Medulla oblongata (tissue), 1 donor: Measurements from ENCODE around the gene ROBO1.
A peak's percentile ranks its signal among the peaks of the same experiment; 100 is the strongest.
"Not testable (repeated sequence)": the region's sequence is repeated elsewhere in the genome, so short reads cannot be mapped to it uniquely, and the experiment has no call there.

Experiments used
- DNase-seq: peaks from one replicate; pipeline ENCODE4 v3.0.0-alpha.2; 2015; ENCODE audit errors: extremely low spot score

ROBO1 gene

DNA sequence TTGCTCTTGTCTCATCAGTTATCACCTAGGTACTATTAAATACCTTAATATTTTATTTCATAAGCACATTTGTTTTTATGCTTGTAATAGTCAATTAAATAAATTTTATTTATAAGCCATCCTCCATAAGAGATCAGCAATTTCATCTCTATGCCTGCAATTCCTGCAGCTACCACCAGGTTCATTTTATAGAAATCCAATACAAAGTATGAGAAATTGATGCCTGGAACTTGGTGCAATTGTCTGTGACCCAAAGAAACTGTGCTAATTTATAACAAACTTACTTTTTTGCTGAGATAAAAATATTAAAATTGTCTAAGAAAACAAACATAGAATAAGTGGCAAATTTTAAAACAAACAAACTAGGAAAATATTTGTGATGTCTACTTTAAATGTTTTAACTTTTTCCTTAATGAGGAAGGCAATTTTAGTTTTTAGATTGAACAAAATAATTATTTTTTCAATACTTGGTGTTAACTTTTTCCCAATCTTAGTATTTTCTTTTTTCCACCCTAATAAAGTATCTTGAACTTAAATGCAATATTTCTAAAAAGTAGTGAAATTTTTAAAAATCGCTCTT lies 1026.6 kb downstream of the ROBO1 start:
- no peak for DNase-seq

DNA sequence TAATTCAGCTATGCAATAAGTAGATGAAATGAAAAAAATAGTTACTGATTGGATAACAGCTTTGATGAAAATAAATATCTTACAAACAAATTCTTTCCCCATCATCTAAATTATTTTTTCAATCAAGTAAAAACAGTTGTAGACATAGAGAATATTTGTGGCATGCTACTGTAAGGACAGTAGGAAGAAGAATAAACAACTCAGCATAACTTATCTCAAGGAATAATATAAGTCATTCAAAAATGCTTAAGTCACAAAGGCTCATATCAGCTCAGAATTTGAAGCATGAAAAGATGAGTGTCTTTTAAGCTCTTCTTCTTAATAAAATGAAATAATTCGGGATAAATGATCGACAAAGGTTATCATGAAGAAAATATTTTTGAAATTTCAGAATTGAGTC lies 1029.0 kb downstream of the ROBO1 start:
- DNase-seq = no peak

DNA sequence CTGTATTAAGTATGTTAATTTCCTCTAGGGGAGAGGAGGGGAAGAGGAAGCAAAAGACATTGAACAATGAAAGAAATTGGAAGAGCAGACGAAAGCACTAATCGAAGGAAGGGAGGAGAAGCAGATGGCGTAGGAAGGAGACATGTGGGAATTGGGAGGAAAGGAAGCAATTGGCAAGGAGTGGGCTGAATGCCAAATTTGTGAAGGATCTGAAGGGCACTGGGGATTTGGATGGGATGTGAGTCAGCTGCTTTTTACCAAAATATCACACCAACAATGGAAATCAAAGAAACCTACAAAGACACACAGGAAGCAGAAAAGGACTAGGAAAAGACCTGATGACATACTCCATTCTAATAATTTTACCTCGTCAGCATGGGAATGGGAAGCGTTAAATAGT lies 1029.8 kb downstream of the ROBO1 start:
- no peak for DNase-seq

DNA sequence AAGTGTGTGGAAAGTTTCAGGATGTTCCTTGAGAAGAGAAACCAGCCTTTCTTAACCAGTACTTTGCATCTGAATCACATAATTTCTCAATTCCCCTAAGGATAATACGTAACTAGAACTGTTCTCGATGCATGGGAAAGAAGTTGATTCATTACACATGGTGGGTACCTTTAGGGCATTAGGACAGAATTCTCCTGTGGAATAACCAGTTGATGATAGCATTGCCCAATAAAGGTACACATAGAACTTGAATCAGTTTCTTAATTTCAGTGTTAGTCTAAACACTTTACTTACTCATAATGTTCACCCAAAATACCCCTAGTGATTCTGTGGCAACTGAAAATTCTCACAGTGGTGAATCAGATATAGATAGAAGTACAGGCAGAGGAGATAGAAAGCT lies 1030.9 kb downstream of the ROBO1 start:
- DNase-seq = no peak

DNA sequence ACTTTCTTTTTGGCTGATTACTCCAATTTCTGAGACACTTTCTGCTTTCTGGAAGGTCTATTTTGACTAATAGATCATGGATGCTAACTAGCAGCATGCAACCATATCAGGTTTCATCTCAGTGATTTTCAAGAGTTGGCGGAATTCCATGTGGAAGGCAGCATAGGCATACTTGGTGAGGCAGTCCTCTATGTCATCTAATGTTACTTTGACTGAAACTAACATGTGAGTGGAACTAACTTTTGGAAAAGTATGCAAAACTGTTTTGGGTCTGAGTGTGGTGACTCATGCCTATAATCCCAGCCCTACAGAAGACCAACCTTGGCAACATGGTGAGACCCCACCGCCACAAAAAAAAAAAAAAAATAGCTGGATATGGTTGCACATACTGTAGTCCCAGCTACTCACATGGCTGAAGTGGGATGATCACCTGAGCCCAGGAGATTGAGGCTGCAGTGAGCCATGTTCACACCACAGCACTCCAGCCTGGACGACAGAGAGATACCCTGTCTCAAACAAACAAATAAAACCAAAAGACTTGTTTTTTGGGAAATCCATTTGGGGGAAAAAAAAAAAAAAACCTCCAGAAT lies 1033.7 kb downstream of the ROBO1 start:
- no peak for DNase-seq

- no peak for DNase-seq
Measured at GRCh38 chr3:78732893-78733292, 1034.9 kb downstream of the ROBO1 start.

- DNase-seq = no peak
Measured at GRCh38 chr3:78732471-78732870, 1035.3 kb downstream of the ROBO1 start.

DNA sequence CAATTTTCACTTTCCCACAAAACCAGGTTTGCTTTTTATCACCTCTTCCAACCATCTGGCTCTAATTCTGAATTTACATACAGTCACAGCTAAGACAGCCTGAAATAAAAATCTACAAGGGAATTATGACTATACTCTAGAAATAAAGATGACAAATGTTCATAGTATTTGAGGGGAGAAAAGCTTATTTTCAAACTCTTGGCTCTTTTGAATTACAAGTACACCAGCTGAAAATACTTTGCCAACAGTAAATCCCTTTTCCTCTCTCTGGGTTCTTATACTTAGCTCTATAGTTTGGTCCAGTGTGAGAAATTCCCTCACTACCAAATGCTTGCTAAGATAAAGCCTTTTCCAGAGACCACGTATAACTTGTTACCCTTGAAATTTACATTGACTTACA lies 1037.9 kb downstream of the ROBO1 start:
- DNase-seq = no peak

DNA sequence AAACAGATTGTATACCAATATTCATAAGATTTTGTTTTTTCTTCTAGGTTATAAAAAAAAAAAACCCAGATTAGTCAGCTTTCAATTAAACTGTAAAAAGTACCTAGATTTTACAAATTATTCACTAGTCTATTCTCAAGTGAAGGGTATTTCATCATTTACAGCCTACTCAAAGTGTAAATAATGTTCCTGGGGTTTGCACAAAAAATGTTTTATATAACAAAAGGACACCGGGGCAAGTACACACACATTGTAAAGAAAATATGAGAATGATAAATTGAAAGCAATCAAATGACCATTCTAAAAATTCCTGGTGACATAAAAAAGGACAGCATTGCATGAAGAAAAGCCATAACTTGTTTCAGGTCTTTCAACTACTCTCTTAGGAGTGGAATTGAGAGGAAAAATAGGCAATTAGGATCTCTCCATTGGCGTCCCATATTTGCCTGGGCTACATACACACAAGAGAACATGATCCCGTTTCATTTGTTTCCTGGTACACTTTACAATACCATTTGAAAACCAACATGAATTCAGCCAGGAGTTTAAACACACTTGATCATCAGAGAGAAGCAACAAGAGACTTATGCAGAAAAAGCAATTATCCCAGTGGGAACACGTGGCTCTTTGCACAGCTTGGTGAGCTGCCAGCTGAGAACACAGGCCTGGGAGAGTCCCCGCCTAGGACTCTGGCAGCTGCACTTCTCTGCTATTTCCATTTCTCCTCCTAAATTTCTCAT lies 1039.2 kb downstream of the ROBO1 start:
- DNase-seq = peak; percentile 94

DNA sequence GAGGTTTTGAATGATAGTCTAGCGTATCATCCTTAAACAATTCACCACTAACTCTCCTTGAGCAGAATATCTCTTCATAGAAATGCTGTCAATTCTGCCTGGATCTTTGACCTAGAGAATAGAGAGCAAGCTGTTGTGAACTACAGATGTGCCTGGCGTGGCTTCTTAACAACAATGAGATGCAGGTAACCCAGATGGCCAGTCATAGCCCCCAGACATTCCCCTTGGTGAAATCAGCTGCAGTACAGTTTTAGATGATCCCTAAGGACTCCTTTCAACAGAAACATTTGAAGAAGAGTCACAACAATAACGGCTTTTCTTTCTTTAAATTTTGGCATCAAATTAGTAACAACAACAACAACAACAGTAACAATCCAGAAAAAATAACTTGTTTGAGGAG lies 1041.3 kb downstream of the ROBO1 start:
- no peak for DNase-seq

DNA sequence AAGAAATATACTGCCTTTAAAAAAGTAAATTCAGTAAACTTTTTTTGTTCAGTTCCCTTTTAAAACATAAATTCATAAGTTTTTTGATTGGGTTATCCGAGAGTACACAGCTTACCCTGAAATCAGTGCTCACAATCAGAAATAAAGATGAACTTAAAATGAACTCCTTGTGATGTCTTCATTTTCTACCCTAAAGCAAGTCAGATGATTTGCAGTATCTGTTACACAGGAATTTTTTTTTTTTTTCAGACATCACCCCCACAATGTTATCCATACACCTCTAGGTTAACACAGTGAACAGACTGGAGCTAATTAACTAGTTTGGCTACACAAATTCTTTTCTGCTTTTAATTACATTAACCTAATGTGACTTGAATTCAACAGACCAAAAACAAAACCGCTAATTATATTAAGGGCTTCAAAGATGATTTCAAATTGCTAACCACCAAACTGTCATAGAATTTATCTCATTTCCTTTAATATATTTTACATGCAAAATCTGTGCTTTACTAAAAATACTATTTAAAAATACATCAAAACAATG lies 1042.0 kb downstream of the ROBO1 start:
- no peak for DNase-seq

DNA sequence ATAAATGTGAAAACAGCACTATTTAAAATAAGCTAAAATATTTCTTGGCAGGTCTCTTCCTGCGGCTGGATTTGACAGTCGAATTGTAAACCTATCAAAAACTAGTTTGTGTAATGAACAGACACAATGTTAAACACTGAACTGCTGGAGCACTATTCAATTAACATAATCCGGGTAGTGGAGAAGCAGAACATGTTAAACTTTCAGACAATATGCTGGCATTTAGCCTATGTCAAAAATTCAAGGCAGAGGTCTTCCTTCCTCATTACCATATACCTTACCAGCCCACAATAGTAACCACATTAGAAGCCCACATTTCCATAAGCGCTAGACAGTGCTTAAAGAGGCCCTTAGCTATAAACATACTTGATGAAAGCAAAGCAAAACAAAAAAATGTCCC lies 1042.9 kb downstream of the ROBO1 start:
- DNase-seq = no peak

- not testable (repeated sequence) for DNase-seq
Measured at GRCh38 chr3:78724364-78724763, 1043.4 kb downstream of the ROBO1 start.

GRCh38 chr3:78721771-78722543 lies 1045.8 kb downstream of the ROBO1 start:
- no peak for DNase-seq

DNA sequence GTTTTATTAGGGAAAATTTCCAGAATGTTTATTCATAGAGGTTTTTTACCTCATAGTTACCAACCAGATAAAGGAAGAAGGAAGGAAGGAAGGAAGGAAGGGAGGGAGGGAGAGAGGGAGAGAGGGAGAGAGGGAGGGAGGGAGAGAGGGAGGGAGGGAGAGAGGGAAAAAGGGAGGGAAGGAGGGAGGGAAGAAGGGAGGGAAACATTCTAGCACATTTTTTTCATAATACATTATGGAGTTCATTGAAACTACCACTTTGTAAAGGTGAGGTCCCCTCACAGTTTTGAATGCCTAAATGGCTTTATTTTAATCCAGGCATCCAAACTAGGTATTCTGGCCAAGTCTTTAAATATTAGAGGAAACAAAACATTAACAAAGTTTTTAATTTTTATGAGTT lies 1049.1 kb downstream of the ROBO1 start:
- DNase-seq = no peak

GRCh38 chr3:78717041-78717440 lies 1050.8 kb downstream of the ROBO1 start:
- DNase-seq = no peak

DNA sequence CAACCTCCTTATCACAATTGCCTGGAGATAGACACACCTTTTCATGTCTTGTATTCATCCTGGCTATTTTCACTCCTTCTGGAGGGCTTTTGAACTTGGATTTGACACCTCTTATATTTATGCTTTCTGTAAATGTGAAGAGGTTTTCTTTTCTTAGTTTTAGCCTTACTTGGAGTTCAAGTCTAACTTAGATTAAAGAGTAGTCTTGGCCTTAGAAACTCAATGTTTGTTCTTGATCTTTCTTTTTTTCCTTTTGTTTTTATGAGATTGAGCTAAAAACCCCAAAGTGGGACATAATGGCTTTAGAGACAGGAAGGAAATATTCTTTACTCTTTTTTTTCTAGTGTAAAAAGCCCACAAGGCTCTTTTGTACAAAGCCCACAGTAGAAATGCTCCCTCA lies 1054.9 kb downstream of the ROBO1 start:
- DNase-seq = no peak

- DNase-seq = no peak
Measured at GRCh38 chr3:78712270-78712669, 1055.5 kb downstream of the ROBO1 start.

DNA sequence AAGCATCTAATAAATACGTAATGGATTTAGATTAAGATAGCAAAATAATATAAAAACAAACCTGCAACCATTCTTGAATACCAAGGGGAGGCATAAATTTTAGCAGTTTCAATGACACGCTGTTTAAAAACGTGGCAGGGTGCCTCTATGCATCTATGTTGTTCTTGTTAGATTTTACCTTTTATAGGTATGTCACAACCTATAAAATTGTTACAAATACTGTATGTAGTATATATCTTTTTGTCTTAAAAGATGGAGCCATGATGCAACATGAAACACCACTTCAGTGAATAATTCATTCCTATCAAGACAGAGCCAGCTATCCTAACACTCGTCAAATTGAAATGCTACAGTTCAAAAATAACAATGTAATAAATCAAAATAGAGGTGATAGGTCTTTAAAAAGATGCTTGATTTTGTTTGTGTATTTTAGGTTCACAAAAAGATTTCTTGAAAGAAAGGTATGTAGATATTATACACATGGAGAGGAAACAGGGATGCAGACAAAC lies 1059.2 kb downstream of the ROBO1 start:
- DNase-seq = no peak

DNA sequence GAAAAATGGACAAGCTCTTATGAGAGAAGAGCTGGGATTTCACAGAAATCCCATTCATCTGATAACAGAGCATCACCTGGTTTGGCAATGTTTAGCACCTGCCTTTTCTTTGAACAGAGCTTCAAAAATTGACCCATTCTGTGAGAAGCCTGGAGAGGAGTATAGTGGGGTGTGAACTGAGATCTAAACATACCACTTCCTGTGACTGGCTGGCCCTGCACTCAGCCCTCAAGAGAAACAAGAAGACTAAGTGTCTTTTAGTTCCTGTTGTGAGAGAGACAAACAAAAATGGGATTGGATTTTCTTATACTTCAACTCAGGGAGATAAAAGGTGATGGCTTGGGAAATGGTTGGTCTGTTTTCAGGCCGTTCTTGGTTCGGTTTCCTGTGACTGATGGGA lies 1060.2 kb downstream of the ROBO1 start:
- DNase-seq = no peak

DNA sequence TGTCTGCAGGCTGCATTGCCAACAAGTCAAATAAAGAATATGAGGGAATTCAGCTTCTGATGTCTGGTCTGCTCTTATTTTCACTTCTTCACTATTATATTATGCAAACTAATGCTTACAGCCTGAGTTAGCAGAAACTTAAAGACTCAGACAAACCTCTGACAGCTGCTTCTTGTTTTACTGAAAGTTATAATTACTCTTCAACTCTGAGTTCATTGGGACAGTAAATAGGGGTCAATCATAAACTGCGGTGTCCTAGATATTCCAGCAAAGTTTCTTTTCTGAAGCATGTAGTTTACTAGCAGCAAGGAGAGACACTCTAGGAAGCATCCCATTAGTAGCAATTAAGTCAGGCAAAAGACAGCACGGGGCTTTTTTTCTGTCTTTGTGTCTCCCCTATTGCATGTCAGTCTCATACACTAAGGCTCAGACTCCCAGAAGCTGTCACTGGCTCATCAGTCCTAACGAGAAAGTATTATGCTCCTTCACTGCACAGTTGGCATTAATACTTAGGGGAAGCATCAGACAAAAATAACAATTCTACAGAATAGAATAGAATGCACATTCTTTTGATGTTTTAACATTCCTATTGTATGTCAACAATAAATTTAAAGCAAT lies 1060.8 kb downstream of the ROBO1 start:
- no peak for DNase-seq

GRCh38 chr3:78703944-78704343 lies 1063.9 kb downstream of the ROBO1 start:
- DNase-seq = no peak
